ENCODE results near the gene MEIOSIN. TPM values are rescaled to one million over a fixed set of nuclear protein-coding genes. Genes with fewer than 3 reads are reported as not detected.
A peak's percentile ranks its signal among the peaks of the same experiment; 100 is the strongest.

The MEIOSIN gene
- total and polyA plus RNA-seq, 2 of the 13 experiments (the other 11 are each of a cell fraction or from before 2014, with no cell fraction given) = not detected

DNA sequence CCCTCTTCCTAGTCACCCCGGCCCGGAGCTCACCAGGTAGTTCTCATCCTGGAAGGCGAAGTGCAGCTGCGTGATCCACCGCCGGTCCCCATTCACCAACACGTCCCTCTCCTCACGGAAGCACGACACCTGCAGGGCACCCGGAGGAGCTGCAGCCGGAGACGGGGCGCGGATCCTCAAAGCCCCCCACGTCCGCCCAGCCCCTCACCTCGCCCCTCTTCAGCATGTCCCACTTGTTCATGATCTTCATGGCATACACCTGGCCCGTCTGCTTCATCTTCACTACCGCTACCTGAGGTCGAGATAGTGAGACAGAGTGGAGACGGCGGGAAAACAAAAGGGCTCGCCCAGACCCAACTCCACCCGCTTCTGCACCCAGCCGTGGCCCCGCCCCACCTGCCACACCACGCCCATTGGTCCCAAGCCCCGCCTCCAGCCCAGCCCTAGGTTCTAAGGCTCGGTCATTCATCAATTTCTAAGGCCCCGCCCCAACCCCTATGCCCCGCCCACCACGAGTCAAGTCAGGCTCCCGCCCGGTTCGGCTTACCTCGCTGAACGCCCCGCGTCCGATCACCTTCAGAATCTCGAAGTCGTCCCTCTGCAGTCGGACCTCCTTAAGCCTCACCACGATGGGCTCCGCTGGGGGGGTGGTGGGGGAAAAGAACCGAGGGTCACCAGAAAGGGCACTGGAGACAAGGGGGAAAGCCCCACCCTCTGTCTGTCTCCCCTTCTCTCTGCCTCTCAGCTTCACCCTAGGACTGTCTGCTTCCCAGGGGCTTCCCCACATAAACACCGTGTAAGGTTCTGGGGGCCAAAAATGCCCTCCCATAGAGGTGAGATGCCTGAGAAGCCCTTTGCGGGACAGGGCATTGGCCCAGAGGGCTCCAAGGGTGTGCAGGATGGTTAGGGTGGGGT is 46.2 kb downstream of the MEIOSIN start (continued):
- TF ChIP-seq ZFX (CRISPR knock-in tag; IDR thresholded peaks at IDR 0.05; ENCODE audit: low read depth) = no peak
- TF ChIP-seq THAP11 (CRISPR knock-in tag; IDR thresholded peaks at IDR 0.05) = no peak
- TF ChIP-seq ZNF850 (CRISPR knock-in tag; conservative IDR thresholded peaks at IDR 0.05) = no peak
- TF ChIP-seq CHD4 (IDR thresholded peaks at IDR 0.05; ENCODE audit: borderline replicate concordance, low read length) = 0 out of 2 replicates have a peak, but pooled peaks have one; percentile 32
- no peak for TF ChIP-seq ZNF10 (CRISPR knock-in tag; IDR thresholded peaks at IDR 0.05; ENCODE audit: borderline replicate concordance, low read depth)
- no peak for TF ChIP-seq KLF15 (CRISPR knock-in tag; IDR thresholded peaks at IDR 0.05; ENCODE audit: borderline replicate concordance)
- TF ChIP-seq ATRX (CRISPR knock-in tag; IDR thresholded peaks at IDR 0.05; ENCODE audit: borderline replicate concordance) = no peak
- TF ChIP-seq EHMT2 (IDR thresholded peaks at IDR 0.05; ENCODE audit: borderline replicate concordance, low read depth, low read length) = no peak
- no peak for TF ChIP-seq GFI1 (CRISPR knock-in tag; IDR thresholded peaks at IDR 0.05; ENCODE audit: borderline replicate concordance)
- TF ChIP-seq ZNF660 (CRISPR knock-in tag; IDR thresholded peaks at IDR 0.05; ENCODE audit: borderline replicate concordance, low read depth) = no peak
- no peak for TF ChIP-seq FOXA3 (CRISPR knock-in tag; IDR thresholded peaks at IDR 0.05)
- TF ChIP-seq, protein P1, sequence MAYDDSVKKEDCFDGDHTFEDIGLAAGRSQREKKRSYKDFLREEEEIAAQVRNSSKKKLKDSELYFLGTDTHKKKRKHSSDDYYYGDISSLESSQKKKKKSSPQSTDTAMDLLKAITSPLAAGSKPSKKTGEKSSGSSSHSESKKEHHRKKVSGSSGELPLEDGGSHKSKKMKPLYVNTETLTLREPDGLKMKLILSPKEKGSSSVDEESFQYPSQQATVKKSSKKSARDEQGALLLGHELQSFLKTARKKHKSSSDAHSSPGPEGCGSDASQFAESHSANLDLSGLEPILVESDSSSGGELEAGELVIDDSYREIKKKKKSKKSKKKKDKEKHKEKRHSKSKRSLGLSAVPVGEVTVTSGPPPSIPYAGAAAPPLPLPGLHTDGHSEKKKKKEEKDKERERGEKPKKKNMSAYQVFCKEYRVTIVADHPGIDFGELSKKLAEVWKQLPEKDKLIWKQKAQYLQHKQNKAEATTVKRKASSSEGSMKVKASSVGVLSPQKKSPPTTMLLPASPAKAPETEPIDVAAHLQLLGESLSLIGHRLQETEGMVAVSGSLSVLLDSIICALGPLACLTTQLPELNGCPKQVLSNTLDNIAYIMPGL (CRISPR knock-in tag; IDR thresholded peaks at IDR 0.05; ENCODE audit: borderline replicate concordance in 1 of 2, low read depth in 1 of 2) = peak; percentile 6 to 41; a peak in 2 of 4 replicates
- no peak for TF ChIP-seq ZNF749 (CRISPR knock-in tag; IDR thresholded peaks at IDR 0.05; ENCODE audit: borderline replicate concordance)
- TF ChIP-seq ZFY (CRISPR knock-in tag; IDR thresholded peaks at IDR 0.05) = no peak
- TF ChIP-seq, protein P2, sequence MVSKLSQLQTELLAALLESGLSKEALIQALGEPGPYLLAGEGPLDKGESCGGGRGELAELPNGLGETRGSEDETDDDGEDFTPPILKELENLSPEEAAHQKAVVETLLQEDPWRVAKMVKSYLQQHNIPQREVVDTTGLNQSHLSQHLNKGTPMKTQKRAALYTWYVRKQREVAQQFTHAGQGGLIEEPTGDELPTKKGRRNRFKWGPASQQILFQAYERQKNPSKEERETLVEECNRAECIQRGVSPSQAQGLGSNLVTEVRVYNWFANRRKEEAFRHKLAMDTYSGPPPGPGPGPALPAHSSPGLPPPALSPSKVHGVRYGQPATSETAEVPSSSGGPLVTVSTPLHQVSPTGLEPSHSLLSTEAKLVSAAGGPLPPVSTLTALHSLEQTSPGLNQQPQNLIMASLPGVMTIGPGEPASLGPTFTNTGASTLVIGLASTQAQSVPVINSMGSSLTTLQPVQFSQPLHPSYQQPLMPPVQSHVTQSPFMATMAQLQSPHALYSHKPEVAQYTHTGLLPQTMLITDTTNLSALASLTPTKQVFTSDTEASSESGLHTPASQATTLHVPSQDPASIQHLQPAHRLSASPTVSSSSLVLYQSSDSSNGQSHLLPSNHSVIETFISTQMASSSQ (IDR thresholded peaks at IDR 0.05; ENCODE audit: low read depth) = no peak
- TF ChIP-seq, protein P2 (CRISPR knock-in tag; IDR thresholded peaks at IDR 0.05; ENCODE audit: borderline replicate concordance) = no peak
- TF ChIP-seq AHR (CRISPR knock-in tag; IDR thresholded peaks at IDR 0.05) = no peak
- TF ChIP-seq, protein P3, sequence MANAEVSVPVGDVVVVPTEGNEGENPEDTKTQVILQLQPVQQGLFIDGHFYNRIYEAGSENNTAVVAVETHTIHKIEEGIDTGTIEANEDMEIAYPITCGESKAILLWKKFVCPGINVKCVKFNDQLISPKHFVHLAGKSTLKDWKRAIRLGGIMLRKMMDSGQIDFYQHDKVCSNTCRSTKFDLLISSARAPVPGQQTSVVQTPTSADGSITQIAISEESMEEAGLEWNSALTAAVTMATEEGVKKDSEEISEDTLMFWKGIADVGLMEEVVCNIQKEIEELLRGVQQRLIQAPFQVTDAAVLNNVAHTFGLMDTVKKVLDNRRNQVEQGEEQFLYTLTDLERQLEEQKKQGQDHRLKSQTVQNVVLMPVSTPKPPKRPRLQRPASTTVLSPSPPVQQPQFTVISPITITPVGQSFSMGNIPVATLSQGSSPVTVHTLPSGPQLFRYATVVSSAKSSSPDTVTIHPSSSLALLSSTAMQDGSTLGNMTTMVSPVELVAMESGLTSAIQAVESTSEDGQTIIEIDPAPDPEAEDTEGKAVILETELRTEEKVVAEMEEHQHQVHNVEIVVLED (CRISPR knock-in tag; IDR thresholded peaks at IDR 0.05; ENCODE audit: borderline replicate concordance) = no peak
- peak; percentile 39; the same call in 1 of the 2 replicates for TF ChIP-seq SP4 (CRISPR knock-in tag; IDR thresholded peaks at IDR 0.05)
- TF ChIP-seq ZNF703 (CRISPR knock-in tag; IDR thresholded peaks at IDR 0.05; ENCODE audit: borderline replicate concordance) = no peak
- no peak for TF ChIP-seq HMG20B (CRISPR knock-in tag; conservative IDR thresholded peaks at IDR 0.05)

All from HepG2 (cell line).